Progenitor cell of endocrine pancreas (in vitro differentiated cells): ENCODE results near the gene DLG4. TPM values are rescaled to one million over a fixed set of nuclear protein-coding genes. Genes with fewer than 3 reads are reported as not detected.

Experiments
- DNase-seq: peaks from one replicate; pipeline ENCODE4 v3.0.0; 2021; ENCODE audit warnings: low spot score; ENCODE audit not compliant: unreplicated experiment
- H3K27ac Mint-ChIP-seq: 2 replicates; pipeline ENCODE4 v1.8.0; 2021; ENCODE audit warnings: mild to moderate bottlenecking, moderate library complexity, mixed read lengths
- H3K27me3 Mint-ChIP-seq: 2 replicates; pipeline ENCODE4 v1.8.0; 2021; ENCODE audit warnings: mixed read lengths
- H3K36me3 Mint-ChIP-seq: 2 replicates; pipeline ENCODE4 v1.8.0; 2022; ENCODE audit warnings: mixed read lengths; ENCODE audit not compliant: insufficient read depth
- H3K4me1 Mint-ChIP-seq: 2 replicates; pipeline ENCODE4 v1.8.0; 2021; ENCODE audit warnings: low read depth, mixed read lengths
- H3K4me3 Mint-ChIP-seq: 2 replicates; pipeline ENCODE4 v1.8.0; 2021; ENCODE audit warnings: low read depth, mild to moderate bottlenecking, moderate library complexity, mixed read lengths
- H3K9me3 Mint-ChIP-seq: 2 replicates; pipeline ENCODE4 v1.8.0; 2021; ENCODE audit warnings: low read depth, mixed read lengths
- total RNA-seq: library from RNA; stranded (reverse); gene quantifications from 2 replicates; pipeline ENCODE4 v1.2.1, GENCODE V29; 2021
- TF ChIP-seq, protein P1 (sequence below): fragments of 200-600 bp; sonication (generic); IDR thresholded peaks from one replicate; pipeline ENCODE4 v1.5.0; 2021; ENCODE audit warnings: antibody characterized with exemption, mild to moderate bottlenecking; ENCODE audit not compliant: unreplicated experiment

Gene DLG4
- total RNA-seq, 1 donor from 2014 or later = 48.6 TPM

DNA sequence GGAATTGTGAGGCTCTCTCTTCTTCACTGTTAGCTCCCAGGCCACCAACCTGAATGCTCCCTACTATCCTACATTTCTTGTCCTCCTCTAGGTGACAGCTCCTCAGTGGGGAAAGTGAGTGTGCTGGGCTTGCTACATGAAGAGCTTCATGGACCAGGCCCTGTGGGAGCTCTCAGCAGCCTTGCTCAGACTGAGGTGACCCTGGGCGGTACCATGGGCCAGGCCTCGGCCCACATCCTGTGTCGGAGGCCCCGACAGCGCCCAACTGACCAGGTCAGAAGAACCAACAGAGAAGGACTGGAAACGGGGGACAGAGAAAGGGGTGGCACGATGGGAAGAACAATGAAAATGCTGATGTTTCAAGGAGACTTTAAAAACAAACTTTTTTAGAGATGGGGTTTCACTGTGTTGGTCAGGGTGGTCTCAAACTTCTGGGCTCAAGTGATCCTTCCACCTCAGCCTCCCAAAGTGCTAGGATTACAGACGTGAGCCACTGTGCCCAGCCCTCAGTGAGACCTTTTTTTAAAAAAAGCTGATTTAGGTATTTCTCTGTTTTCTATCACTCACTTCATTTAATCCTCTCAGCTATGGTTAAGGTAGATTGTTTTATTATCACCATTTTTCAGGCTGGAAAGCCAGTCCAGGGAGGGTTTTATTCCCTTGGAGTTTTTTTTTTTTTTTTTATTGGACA is 37.3 kb upstream of the DLG4 start:
- H3K36me3 Mint-ChIP-seq = peaks cover 13% of the 10 kb centered on the region
- TF ChIP-seq, protein P1, sequence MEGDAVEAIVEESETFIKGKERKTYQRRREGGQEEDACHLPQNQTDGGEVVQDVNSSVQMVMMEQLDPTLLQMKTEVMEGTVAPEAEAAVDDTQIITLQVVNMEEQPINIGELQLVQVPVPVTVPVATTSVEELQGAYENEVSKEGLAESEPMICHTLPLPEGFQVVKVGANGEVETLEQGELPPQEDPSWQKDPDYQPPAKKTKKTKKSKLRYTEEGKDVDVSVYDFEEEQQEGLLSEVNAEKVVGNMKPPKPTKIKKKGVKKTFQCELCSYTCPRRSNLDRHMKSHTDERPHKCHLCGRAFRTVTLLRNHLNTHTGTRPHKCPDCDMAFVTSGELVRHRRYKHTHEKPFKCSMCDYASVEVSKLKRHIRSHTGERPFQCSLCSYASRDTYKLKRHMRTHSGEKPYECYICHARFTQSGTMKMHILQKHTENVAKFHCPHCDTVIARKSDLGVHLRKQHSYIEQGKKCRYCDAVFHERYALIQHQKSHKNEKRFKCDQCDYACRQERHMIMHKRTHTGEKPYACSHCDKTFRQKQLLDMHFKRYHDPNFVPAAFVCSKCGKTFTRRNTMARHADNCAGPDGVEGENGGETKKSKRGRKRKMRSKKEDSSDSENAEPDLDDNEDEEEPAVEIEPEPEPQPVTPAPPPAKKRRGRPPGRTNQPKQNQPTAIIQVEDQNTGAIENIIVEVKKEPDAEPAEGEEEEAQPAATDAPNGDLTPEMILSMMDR = no peak
- H3K4me3 Mint-ChIP-seq = no peak overlapping the region
- H3K27me3 Mint-ChIP-seq = no peaks in the 10 kb centered on the region
- no peak for DNase-seq
- H3K4me1 Mint-ChIP-seq = peaks cover 30% of the 10 kb centered on the region
- H3K27ac Mint-ChIP-seq = peak overlapping the region; percentile 78
- no peaks in the 10 kb centered on the region for H3K9me3 Mint-ChIP-seq

GRCh38 chr17:7254511-7254910 is 34.9 kb upstream of the DLG4 start:
- no peak overlapping the region for H3K27ac Mint-ChIP-seq
- H3K4me1 Mint-ChIP-seq = peaks cover 32% of the 10 kb centered on the region
- H3K27me3 Mint-ChIP-seq = no peaks in the 10 kb centered on the region
- H3K9me3 Mint-ChIP-seq = no peaks in the 10 kb centered on the region
- peaks cover 13% of the 10 kb centered on the region for H3K36me3 Mint-ChIP-seq
- peak overlapping the region; percentile 50 for H3K4me3 Mint-ChIP-seq
- TF ChIP-seq, protein P1 = no peak
- no peak for DNase-seq

DNA sequence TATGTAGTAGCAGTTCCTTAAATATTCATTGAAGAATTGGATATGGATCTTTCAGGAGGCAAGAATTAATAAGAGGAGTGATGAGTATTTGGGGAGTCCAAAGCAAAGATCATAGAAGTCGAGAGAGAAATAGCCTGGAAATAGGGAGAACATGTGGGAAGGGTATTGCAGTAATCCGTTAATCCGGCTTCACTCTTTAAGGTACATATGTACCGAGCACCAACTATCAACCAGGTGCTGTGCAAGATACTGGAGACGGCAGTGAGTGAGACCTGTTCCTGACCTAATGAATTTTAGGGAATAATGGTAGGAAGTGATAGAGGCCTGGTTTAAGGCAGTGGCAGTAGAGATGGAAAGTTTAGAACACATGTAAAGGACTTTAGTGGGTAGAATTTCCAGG is 33.4 kb upstream of the DLG4 start:
- H3K36me3 Mint-ChIP-seq = peaks cover 9% of the 10 kb centered on the region
- DNase-seq = no peak
- H3K27me3 Mint-ChIP-seq = no peaks in the 10 kb centered on the region
- H3K4me3 Mint-ChIP-seq = peak overlapping the region; percentile 97
- H3K9me3 Mint-ChIP-seq = no peaks in the 10 kb centered on the region
- H3K4me1 Mint-ChIP-seq = peaks cover 25% of the 10 kb centered on the region
- peak overlapping the region; percentile 100 for H3K27ac Mint-ChIP-seq
- TF ChIP-seq, protein P1 = no peak

DNA sequence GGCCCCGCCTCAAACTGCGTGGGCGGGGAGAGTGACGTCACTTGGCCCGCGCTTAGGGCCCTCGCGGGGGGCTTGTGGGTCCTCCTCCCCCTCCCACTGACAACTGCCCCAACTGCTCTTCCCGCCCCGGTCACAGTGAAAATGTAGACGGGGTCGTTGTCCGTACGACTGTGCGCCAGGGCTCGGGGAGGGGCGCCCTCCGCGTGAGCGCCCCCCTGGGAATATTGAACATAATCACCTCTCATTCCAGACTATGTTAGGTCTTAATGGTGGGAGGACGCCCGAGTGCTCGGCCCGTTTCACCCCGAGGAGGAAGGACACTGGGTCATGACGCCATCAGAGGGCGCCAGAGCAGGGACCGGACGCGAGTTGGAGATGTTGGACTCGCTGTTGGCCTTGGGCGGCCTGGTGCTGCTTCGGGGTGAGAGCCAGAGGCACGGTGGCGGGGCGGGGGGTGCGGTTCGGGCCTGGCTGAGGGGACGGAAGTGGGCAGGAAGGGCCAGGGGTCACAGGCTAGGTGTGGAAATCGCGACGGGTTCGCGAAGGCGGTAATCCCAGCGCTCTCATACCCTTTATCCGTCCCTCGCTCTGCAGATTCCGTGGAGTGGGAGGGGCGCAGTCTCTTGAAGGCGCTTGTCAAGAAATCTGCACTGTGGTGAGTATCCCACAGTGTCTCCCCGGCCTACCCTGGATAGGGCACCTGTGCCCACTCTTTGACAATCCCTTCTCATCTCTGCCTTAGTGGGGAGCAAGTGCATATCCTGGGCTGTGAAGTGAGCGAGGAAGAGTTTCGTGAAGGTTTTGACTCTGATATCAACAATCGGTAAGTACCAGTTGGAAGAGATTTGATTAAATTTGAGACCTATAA is 32.8 kb upstream of the DLG4 start, which contains the start of gene ELP5:
TSS of gene ELP5 (plus strand) at position 40 of the 868 bp plus-strand sequence. CDS start at position 376, 336 bp downstream.
- TF ChIP-seq, protein P1 = peak; percentile 30
- Mint-ChIP-seq H3K4me3 (peak within 1 kb of the TSS; percentile 97), H3K9me3 (no peaks in the 10 kb centered on the region), H3K27me3 (no peaks in the 10 kb centered on the region), H3K36me3 (peaks cover 9% of the 10 kb centered on the region), H3K4me1 (peaks cover 25% of the 10 kb centered on the region), H3K27ac (peak within 1 kb of the TSS; percentile 100)
- DNase-seq = peak; percentile 98

GRCh38 chr17:7251661-7252175 is 32.1 kb upstream of the DLG4 start, which contains the start of gene CTDNEP1:
TSS of gene CTDNEP1 (minus strand) at chr17:7251734. CDS start at chr17:7251296, 438 bp downstream.
- Mint-ChIP-seq H3K36me3 (peaks cover 8% of the 10 kb centered on the region), H3K4me1 (peaks cover 25% of the 10 kb centered on the region), H3K27ac (peak within 1 kb of the TSS; percentile 100), H3K9me3 (no peaks in the 10 kb centered on the region), H3K27me3 (no peaks in the 10 kb centered on the region), H3K4me3 (peak within 1 kb of the TSS; percentile 97)
- peak; percentile 65 for DNase-seq
- TF ChIP-seq, protein P1 = no peak
